Umbilical cord (tissue), 1 donor: ENCODE data around the gene SRSF8. TPM values are rescaled to one million over a fixed set of nuclear protein-coding genes. Genes with fewer than 3 reads are reported as not detected.

Experiments used
- total RNA-seq: library from RNA; depleted of rRNA; stranded (reverse); fragments of >200 nt; gene quantifications from one replicate; pipeline ENCODE4 v1.2.3, GENCODE V29; 2014; ENCODE audit warnings: low replicate concordance; ENCODE audit not compliant: insufficient read depth

Gene SRSF8
- total RNA-seq, 1 donor from 2014 or later, result 14.2 TPM

Other genes starting within 250 kb of the SRSF8 start
- 50.6 TPM for gene CWC15, start 93.4 kb upstream of the SRSF8 start, total RNA-seq
- 6.0 TPM for gene KDM4D, start 93.2 kb upstream of the SRSF8 start, total RNA-seq
- 4.6 TPM for gene KDM4E, start 41.7 kb upstream of the SRSF8 start, total RNA-seq
- 1.2 TPM for gene KDM4F, start 17.5 kb upstream of the SRSF8 start, total RNA-seq
- 51.0 TPM for gene ENDOD1, start 22.9 kb downstream of the SRSF8 start, total RNA-seq
- gene SESN3, start 164.3 kb downstream of the SRSF8 start, total RNA-seq, result 59.7 TPM